Germinal center (tissue), 1 donor: ENCODE data around the gene NCKAP1.
"Not testable (repeated sequence)": the region's sequence is repeated elsewhere in the genome, so short reads cannot be mapped to it uniquely, and the experiment has no call there.

Source experiments
- DNase-seq: peaks from one replicate; pipeline ENCODE4 v3.0.0; 2012; ENCODE audit warnings: mixed read lengths, low spot score

NCKAP1 gene

DNA sequence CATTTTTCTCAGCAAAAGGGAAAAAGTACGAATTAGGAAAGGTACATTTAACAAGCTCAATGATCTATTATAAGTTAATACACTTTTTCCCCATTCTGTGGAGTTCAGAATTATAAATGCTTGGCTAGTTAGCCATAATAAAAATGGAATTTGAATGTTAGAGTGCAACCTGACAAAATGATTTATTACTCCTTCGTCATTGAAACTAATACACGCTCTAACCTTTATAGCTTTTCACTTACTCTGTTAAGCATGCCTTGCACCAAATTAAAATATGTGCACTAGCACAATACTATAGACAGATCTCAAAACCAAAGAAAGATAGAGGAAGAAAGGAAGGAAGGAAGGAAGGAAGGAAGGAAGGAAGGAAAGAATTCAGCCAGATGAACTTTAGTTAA is 125.7 kb downstream of the NCKAP1 start:
- DNase-seq = no peak

DNA sequence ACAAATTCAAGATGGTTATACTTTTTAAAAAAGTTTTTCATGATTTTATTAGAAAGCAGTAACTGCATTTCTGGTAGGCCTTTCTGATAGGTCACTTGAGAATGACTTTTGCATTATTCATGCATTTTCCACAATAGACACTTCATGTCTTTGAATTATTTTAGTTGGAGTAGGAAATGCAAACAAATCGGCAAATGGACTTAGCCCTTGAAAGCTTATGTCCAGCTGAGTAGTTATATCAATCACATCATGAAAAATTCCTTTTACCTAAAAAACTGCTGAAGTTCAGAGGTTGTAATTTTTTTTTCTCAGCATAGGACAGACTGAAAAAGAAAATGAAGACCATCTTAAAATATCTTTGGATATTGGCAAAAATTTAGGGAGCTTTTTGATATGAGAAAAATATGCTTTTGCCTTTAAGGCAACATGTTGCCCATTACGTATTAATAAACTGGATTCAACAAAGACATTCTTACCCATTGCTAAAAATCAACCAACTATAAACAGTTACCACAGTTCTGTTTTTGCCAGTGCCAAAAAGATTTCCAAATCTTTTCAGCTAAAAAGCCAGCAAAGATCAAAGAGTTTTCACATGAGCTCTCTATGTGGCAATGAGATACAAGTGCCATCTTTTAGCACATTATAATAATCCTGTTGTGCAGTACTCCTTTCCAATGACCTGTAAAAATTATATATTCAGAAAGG is 126.3 kb downstream of the NCKAP1 start:
- DNase-seq = no peak

- no peak for DNase-seq
These were observed 127.3 kb downstream of the NCKAP1 start for GRCh38 chr2:182910965-182911364.

GRCh38 chr2:182907081-182907830 is 131.0 kb downstream of the NCKAP1 start:
- no peak for DNase-seq

DNA sequence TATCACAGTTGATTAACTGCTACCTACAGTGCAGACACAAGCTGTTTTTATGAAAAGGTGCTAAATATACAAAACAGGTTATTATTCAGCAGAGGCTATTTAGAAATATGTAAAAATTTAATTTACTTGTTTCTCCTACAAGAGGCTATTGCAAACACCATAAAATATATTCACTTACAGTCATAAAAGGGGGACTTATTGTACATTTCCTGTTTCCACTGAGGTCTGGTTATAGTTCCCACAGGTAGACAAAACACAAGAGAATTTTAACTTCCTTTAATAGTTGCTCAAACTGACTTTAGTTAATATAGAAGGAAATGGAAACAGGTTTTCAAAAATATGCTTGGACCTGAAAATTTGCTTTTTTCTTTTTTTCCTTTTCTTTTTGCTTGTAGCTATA is 131.8 kb downstream of the NCKAP1 start:
- DNase-seq = peak; percentile 20

DNA sequence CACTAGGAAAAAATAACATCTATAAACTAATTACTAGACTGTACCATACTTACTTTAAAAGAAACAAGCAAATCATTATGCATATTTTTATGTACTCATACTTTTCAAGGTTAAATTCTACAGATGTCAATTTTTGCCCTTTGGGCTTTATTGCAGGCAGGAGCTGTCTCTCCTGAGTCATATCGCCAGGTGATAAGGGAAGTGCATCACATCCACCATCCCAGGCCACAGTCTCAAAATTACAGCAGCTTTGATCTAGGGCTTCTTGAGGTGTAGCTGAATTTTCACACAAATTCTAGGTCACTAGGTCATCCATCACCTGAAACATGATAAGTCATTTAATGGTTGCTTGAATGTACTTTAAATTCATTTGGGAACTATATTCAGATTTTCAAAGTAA is 133.4 kb downstream of the NCKAP1 start:
- DNase-seq = no peak

- no peak for DNase-seq
These were observed 134.7 kb downstream of the NCKAP1 start for GRCh38 chr2:182903566-182903965.

- DNase-seq = no peak
These were observed 136.5 kb downstream of the NCKAP1 start for GRCh38 chr2:182901748-182902147.

DNA sequence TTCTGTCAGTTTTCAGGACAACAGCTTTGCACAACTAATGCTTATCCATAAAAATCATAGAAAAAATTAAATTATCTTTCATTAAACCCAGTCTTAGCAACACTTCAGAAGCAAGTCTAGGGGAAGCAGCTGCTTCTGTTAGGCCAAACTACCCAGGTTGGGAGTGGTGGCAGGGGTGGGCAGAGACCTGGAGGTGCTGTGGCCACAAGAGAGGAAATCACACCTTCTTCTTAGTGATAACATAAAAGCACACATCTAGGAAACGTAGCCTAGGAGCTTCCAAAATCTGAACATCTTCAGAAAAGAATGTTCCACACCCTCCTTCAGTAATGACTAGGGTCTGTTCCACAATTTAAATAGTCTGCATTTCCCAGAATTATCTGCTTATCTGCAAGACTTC is 139.5 kb downstream of the NCKAP1 start:
- no peak for DNase-seq

- no peak for DNase-seq
These were observed 141.1 kb downstream of the NCKAP1 start for GRCh38 chr2:182897137-182897536.

- DNase-seq = no peak
These were observed 142.5 kb downstream of the NCKAP1 start for GRCh38 chr2:182895798-182896197.

GRCh38 chr2:182895169-182895568 is 143.1 kb downstream of the NCKAP1 start:
- DNase-seq = no peak

GRCh38 chr2:182894174-182894573 is 144.1 kb downstream of the NCKAP1 start:
- DNase-seq = no peak

- no peak for DNase-seq
These were observed 144.6 kb downstream of the NCKAP1 start for GRCh38 chr2:182893666-182894065.

DNA sequence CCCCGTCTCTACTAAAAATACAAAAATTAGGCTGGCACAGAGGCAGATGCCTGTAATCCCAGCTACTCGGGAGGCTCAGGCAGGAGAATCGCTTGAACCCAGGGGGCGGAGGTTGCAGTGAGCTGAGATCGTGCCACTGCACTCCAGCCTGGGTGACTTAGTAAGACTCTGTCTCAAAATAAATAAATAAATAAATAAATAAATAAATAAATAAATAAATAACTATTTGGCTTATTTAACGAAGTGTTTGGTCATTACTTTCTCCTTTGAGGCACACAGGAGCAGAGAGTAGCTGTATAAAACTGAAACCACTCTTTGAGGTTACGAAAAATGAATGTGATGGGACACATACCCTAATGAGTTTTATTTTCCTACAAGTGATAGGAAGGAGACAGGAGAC is 145.2 kb downstream of the NCKAP1 start:
- not testable (repeated sequence) for DNase-seq

GRCh38 chr2:182891611-182892010 is 146.6 kb downstream of the NCKAP1 start:
- no peak for DNase-seq

GRCh38 chr2:182890773-182891378 is 147.4 kb downstream of the NCKAP1 start:
- DNase-seq = no peak

DNA sequence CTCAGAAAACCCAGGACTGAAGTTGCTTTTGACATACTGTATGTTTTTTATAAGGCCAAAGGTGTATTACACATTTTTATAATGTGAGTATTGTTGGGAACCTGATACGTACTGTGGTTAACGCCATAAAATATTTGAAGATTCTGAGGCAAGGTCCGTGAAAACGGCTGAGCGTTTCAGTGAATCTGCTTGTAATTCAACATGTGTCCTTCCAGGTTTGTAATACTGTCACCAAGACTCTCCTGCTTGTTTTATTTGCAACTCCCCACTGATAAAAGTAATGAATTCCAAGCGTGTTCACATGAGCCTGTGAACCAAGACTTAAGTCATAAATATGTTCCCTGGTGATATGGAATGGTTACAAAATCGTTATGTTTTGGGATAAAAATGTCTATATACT is 148.0 kb downstream of the NCKAP1 start:
- DNase-seq = no peak

DNA sequence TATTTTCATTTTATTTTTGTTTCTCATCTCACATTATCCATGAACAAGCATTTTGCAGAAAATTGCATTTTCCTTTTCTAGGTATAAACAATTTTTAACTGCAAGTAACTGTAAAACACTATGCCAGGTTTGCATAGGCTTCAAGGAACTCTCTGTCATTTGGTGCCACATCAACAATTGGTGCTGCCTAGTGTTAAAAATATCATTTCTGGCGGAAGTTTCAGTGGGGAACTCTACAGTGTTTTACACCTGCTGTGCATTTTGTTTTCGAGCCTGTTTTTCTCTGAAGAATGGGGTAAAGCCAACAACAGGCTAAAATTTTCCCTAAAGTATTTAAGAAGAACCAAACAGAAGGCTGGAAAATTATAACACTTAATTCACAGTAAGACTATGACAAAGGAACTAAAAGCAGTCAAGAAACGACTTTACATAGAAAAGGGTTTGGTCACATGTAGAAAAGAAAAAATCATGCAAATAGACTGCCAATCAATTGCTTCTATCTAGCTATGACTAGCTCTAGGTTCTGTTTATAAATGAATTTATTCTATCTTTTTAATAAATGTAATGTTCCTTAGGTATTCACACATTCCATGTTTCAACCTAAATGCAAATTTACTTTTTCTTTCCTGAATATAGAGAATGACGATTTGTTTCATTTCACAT is 150.4 kb downstream of the NCKAP1 start:
- no peak for DNase-seq

- no peak for DNase-seq
These were observed 151.2 kb downstream of the NCKAP1 start for GRCh38 chr2:182887093-182887492.

GRCh38 chr2:182885771-182886170 is 152.5 kb downstream of the NCKAP1 start:
- DNase-seq = no peak

DNA sequence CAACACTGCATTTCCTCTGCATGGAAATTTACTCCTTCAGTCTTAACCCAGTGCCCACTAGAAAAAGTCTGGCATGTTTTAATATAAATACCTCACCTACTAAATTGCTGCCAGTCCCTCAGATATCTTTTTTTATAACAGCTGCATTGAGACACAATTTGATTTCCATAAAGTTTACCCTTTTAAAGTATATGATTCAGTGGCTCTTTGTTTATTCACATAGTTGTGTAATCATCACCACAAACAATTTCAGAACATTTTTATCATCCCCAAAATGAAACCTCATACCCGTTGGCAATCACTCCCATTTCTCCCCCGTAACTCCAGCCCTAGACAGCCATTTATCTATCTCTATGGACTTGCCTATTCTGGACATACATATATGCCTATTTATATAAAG is 154.8 kb downstream of the NCKAP1 start:
- DNase-seq = no peak

- not testable (repeated sequence) for DNase-seq
These were observed 158.2 kb downstream of the NCKAP1 start for GRCh38 chr2:182880100-182880499.
